Body of pancreas (tissue), 4 donors: ENCODE data around the gene UTY. TPM values are rescaled to one million over a fixed set of nuclear protein-coding genes. Genes with fewer than 3 reads are reported as not detected.

Experiments
- ATAC-seq: fragments of 150-250 bp; one replicate; pipeline ENCODE4 v1.9.1; 2016
- DNase-seq, 4 donors: peaks; one replicate each; pipeline ENCODE4 v3.0.0-alpha.2; 2019
- H3K27ac ChIP-seq, 4 donors: fragments of 200-600 bp; sonication (generic); 1 replicate in 3 of 4; 2 replicates in 1 of 4; pipeline versions ENCODE4 v1.5.1 to v1.6.1; 2016 to 2019; ENCODE audit warnings: mild to moderate bottlenecking in 1 of 4, mixed read lengths in 1 of 4, moderate library complexity in 1 of 4
- H3K27me3 ChIP-seq, 2 donors: fragments of 200-600 bp; sonication (generic); one replicate each; pipeline ENCODE4 v1.6.0; 2016; ENCODE audit warnings: mild to moderate bottlenecking in 1 of 2
- H3K36me3 ChIP-seq, 2 donors: fragments of 200-600 bp; sonication (generic); replicated peaks in 1 of 2; 2 replicates each; pipeline ENCODE4 v1.5.1; 2016; ENCODE audit warnings: low read depth in 2 of 2; ENCODE audit not compliant: insufficient read depth in 1 of 2
- H3K4me1 ChIP-seq: fragments of 200-600 bp; sonication (generic); one replicate; pipeline ENCODE4 v1.6.0; 2016
- H3K4me3 ChIP-seq, 2 donors: fragments of 200-600 bp; sonication (generic); 1 replicate in 1 of 2; 2 replicates in 1 of 2; pipeline ENCODE4 v1.5.1; 2016 to 2019
- H3K9me3 ChIP-seq, 3 donors: fragments of 200-600 bp; sonication (generic); 1 replicate in 2 of 3; 2 replicates in 1 of 3; pipeline ENCODE4 v1.5.1; 2016
- POLR2A ChIP-seq, 3 donors: fragments of 450-650 bp; IDR thresholded peaks; one replicate each; pipeline ENCODE4 v1.6.1; 2016; ENCODE audit warnings: antibody characterized with exemption in 3 of 3, mild to moderate bottlenecking in 2 of 3
- WGBS, 2 donors: methylation state at CpG; one replicate each; pipeline ENCODE4 v1.1.5; 2017; 5-methylcytosine and 5-hydroxymethylcytosine counted together
- intact Hi-C: fragments of 100-400 bp; cut with DNase I; formaldehyde crosslinking; loops from one replicate; pipeline ENCODE4 v1.15.1; 2023
- total RNA-seq, 2 donors: library from RNA; depleted of rRNA; stranded (reverse); fragments of >200 nt; gene quantifications; one replicate each; pipeline ENCODE4 v1.1.0, GENCODE V29; 2016
- TF ChIP-seq, protein P1 (sequence below), 7 experiments: fragments of 450-650 bp in 4 of 7; fragments of 200-600 bp in 3 of 7; sonication (generic) in 3 of 7; IDR thresholded peaks; one replicate each; pipeline ENCODE4 v1.5.1; 2016 to 2019; ENCODE audit warnings: antibody characterized with exemption in 7 of 7

The UTY gene
- total RNA-seq, 2 donors from 2014 or later = not detected

DNA sequence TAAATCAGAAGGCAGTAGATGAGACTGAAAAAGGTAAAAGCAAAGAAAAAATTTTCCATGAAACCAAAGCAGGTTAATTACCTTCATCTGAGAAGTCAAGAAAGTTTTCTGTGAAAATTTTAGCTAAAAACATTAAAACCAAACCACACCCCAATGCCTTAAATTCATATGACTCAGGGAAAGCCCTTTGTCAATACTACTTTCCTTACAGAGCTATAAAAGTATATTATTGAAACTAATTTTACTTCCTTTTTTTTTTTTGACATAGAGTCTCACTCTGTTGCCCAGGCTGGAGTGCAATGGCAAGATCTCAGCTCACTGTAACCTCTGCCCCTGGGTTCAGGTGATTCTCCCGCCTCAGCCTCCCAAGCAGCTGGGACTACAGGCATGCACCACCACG, 117.2 kb downstream of the UTY start:
- no peak overlapping the region for H3K4me3 ChIP-seq
- no peak for ATAC-seq
- DNase-seq = no peak
- 100% methylated on average over 2 of the region's 2 CpGs for WGBS, 2 donors
- intact Hi-C loops = no loop called here
- H3K4me1 ChIP-seq = no peaks in the 10 kb centered on the region
- no peak overlapping the region for H3K27ac ChIP-seq
- H3K27me3 ChIP-seq = no peaks in the 10 kb centered on the region
- TF ChIP-seq, protein P1, sequence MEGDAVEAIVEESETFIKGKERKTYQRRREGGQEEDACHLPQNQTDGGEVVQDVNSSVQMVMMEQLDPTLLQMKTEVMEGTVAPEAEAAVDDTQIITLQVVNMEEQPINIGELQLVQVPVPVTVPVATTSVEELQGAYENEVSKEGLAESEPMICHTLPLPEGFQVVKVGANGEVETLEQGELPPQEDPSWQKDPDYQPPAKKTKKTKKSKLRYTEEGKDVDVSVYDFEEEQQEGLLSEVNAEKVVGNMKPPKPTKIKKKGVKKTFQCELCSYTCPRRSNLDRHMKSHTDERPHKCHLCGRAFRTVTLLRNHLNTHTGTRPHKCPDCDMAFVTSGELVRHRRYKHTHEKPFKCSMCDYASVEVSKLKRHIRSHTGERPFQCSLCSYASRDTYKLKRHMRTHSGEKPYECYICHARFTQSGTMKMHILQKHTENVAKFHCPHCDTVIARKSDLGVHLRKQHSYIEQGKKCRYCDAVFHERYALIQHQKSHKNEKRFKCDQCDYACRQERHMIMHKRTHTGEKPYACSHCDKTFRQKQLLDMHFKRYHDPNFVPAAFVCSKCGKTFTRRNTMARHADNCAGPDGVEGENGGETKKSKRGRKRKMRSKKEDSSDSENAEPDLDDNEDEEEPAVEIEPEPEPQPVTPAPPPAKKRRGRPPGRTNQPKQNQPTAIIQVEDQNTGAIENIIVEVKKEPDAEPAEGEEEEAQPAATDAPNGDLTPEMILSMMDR (IDR thresholded peaks at IDR 0.05) = no peak
- no peak for TF ChIP-seq POLR2A (IDR thresholded peaks at IDR 0.05)
- no peaks in the 10 kb centered on the region for H3K36me3 ChIP-seq
- H3K9me3 ChIP-seq = no peaks in the 10 kb centered on the region

DNA sequence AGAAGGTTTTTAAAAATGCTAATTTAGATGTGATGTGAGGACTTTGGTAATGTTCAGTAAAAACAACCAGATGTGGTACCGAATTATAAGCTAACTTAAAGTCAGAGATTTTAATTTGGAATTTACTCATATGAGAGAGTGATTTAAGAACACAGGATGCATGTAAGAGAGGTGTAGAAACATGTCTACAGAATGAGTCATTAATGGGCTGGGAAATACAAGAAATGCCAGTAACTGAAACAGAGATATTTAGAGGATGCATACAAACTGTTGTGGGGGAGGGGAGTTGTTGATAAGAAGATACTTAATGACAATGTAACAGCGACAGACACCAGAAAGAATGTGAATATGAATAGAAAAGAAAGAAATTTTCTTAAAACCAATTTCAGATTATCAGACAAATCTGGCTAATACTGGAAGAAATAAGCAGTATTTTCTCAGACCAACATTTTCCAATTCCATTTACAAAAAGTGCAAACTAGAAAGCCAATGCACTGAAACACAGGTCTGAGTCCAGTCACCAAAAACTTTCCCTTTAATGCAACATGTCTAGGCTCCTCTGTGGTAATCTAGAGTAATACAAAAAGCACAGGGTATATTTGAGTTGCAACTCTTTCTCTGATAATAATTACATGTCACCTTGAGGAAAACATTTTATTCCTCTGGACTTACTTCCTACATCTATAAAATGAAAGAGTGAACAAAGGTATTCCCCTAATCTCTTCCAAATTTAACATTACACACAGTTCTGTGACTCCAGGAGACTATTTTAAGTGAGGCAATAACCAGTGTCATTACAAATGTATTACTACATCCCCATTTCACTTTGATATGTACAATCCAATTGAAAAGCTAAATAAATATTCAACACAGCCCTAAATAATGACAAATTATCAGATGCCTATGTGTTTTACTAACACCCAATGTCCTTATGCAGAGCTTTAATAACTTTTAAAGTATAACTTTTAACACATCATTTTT, 117.9 kb downstream of the UTY start:
- no peak for ATAC-seq
- no peaks in the 10 kb centered on the region for H3K27me3 ChIP-seq
- H3K9me3 ChIP-seq = no peaks in the 10 kb centered on the region

DNA sequence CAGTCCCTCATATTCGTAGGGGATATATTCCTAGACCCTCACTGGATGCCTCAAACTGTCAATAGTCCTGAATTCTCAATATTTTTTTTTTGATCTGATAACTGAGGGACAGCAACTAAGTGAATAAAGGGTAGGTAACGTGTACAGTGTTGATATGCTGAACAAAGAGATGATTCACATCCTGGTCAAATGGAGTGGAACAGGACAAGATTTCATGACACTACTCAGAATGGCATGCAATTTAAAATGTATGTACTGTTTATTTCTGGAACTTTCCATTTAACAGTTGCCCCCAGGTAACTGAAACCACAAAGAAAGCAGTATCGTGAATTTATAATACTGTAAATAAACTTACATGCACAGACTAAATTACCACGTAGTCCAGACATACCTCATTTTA, 128.4 kb downstream of the UTY start:
- Histone ChIP-seq H3K4me3 (no peak overlapping the region), H3K4me1 (no peaks in the 10 kb centered on the region), H3K27ac (no peak overlapping the region), H3K27me3 (no peaks in the 10 kb centered on the region), H3K36me3 (peaks cover 0 to 1% of the 10 kb centered on the region in 2 donors), H3K9me3 (no peaks in the 10 kb centered on the region)
- WGBS, 2 donors = 81 to 87% methylated on average over 4 of the region's 4 CpGs
- DNase-seq = no peak
- TF ChIP-seq, protein P1 (IDR thresholded peaks at IDR 0.05) = no peak
- TF ChIP-seq POLR2A (IDR thresholded peaks at IDR 0.05) = no peak
- ATAC-seq = no peak
- intact Hi-C loops = no loop called here

More for the DNA sequence above, 117.9 kb downstream of the UTY start:
- H3K4me1 ChIP-seq = no peaks in the 10 kb centered on the region
- intact Hi-C loops = no loop called here
- H3K27ac ChIP-seq = no peak overlapping the region
- no peak for DNase-seq
- TF ChIP-seq, protein P1 (IDR thresholded peaks at IDR 0.05) = no peak
- TF ChIP-seq POLR2A (IDR thresholded peaks at IDR 0.05) = no peak
- H3K36me3 ChIP-seq = no peaks in the 10 kb centered on the region
- WGBS, 2 donors = 93 to 94% methylated on average over 2 of the region's 2 CpGs
- no peak overlapping the region for H3K4me3 ChIP-seq

DNA sequence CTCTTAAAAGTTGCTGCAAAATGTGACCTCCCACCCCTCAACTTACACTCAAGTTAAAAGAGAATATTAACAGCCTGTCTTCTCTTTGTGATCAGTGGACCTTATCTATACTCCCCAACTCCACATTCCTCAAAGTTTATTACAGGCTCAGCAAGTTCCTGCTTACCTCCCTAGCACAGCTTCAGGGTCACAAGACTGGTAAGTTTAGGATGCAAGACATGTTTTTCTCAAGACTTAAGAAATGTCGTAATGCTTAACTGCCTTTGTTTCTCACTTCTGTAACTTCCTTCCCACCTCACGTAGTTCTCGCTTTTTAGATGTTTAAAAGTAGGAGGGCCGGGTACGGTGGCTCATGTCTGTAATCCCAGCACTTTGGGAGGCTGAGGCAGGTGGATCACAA, 132.7 kb downstream of the UTY start:
- H3K9me3 ChIP-seq = no peaks in the 10 kb centered on the region

More for the DNA sequence above, 132.7 kb downstream of the UTY start:
- Histone ChIP-seq H3K27ac (no peak overlapping the region), H3K4me1 (no peaks in the 10 kb centered on the region), H3K27me3 (no peaks in the 10 kb centered on the region), H3K4me3 (no peak overlapping the region), H3K36me3 (no peaks in the 10 kb centered on the region)
- TF ChIP-seq, protein P1 (IDR thresholded peaks at IDR 0.05) = no peak
- TF ChIP-seq POLR2A (IDR thresholded peaks at IDR 0.05) = no peak
- no peak for DNase-seq
- ATAC-seq = no peak
- intact Hi-C loops = no loop called here
- WGBS, 2 donors = 84% methylated on average over 5 of the region's 5 CpGs
